ENCODE data around the gene BTG1. TPM values are rescaled to one million over a fixed set of nuclear protein-coding genes. Genes with fewer than 3 reads are reported as not detected.

The BTG1 gene
- total and polyA plus RNA-seq, 2 of the 8 experiments (the other 6 are each of a cell fraction or from before 2014, with no cell fraction given), result 17.1 to 32.7 TPM

DNA sequence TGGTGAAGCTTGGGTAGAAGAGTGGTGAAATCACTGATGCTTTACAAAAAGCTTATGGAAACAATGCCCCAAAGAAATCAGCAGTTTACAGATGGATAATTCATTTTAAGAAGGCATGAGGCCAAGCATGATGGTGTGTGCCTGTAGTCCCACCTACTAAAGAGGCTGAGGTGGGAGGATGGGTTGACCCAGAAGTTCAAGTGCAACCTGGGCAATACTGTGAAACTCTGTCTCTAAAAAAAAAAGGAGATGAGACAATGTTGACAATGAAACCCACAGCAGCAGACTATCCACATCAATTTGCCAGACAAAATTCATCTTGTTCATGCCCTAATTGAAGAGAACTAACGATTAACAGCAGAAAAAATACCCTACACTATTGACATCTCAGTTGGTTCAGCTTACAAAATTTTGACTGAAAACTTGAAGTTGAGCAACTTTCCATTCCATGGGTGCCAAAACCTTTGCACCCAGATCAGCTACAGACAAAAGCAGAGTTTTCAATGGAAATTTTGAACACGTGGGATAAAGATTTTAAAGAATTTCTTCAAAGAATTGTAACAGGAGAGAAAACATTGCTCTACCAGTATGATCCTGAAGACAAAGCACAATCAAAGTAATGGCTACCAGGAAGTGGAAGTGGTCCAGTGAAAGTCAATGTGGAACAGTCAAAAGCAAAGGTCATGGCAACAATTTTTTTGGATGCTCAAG, 26.7 kb downstream of the BTG1 start:
- no peak overlapping the region for H4K91ac ChIP-seq (replicated peaks; ENCODE audit: insufficient read length, low read length)
- H3K56ac ChIP-seq (replicated peaks; ENCODE audit: insufficient read length, low read depth, low read length), result no peak overlapping the region
- H3K23me2 ChIP-seq (ENCODE audit: low read depth, low read length), result 0 out of 2 replicates have a peak, but pooled peaks cover 2% of the 10 kb centered on the region
- DNase-seq (ENCODE audit: low read depth in 1 of 2, low spot score in 2 of 2) (no peak), FAIRE-seq (no peak)
- no peaks in the 10 kb centered on the region for H3K9me3 ChIP-seq (ENCODE audit: insufficient read depth in 2 of 2, low read depth in 1 of 2, low read length in 1 of 2)
- ChIA-PET POLR2A (ENCODE audit: partially characterized antibody) (interaction anchor here (0.7 to 0.8 kb wide), 2 partner anchors 27 to 72 kb away, joined by 3 read pairs; partner anchors contain the start of gene BTG1), CTCF (ENCODE audit: partially characterized antibody) (no interaction called here)
- no peak overlapping the region for H2BK20ac ChIP-seq (ENCODE audit: low read length)
- H2BK5ac ChIP-seq (ENCODE audit: low read depth, low read length), result no peak overlapping the region
- no peak overlapping the region for H2BK12ac ChIP-seq (ENCODE audit: low read depth, low read length)
- no peak overlapping the region for H2BK15ac ChIP-seq (ENCODE audit: low read length)
- no peak overlapping the region for H3K14ac ChIP-seq (ENCODE audit: insufficient read length)
- no peak overlapping the region for H4K8ac ChIP-seq (ENCODE audit: extremely low read depth, insufficient read depth, low read length)
- no peak overlapping the region for H3K4me3 ChIP-seq (ENCODE audit: extremely low read depth in 1 of 4, insufficient read depth in 2 of 4, low read depth in 3 of 4, low read length in 4 of 4)
- no peak overlapping the region for H2BK120ac ChIP-seq (replicated peaks; ENCODE audit: low read depth, low read length)
- H3K27ac ChIP-seq (ENCODE audit: low read depth, low read length), result no peak overlapping the region
- no peak overlapping the region for H2AFZ ChIP-seq (ENCODE audit: low read length)
- no peak overlapping the region for H4K5ac ChIP-seq (ENCODE audit: insufficient read length, low read depth, low read length)
- peaks cover 0 to 2% (median 0%) of the 10 kb centered on the region in 4 experiments; a peak in 2 of 8 replicates for H3K36me3 ChIP-seq (ENCODE audit: control insufficient read depth in 2 of 4, insufficient read depth in 4 of 4, low read length in 3 of 4)
- no peak overlapping the region for H3K9ac ChIP-seq (replicated peaks in 1 of 4; ENCODE audit: extremely low read depth in 1 of 4, low read depth in 3 of 4, low read length in 3 of 4)
- no peaks in the 10 kb centered on the region for H4K20me1 ChIP-seq (replicated peaks in 1 of 2; ENCODE audit: control insufficient read depth in 1 of 2, insufficient read depth in 2 of 2, low read length in 2 of 2)
- no peak overlapping the region for H3K18ac ChIP-seq (ENCODE audit: extremely low read depth, low read length)
- no peak overlapping the region for H3K23ac ChIP-seq (ENCODE audit: insufficient read length)
- 96% methylated on average over 2 of the region's 2 CpGs; no CpG with 5 or more reads in 1 of the 2 experiments for WGBS, 2 experiments (ENCODE audit: extremely low coverage in 1 of 2, insufficient coverage in 1 of 2, insufficient read length in 1 of 2, insufficient replicate concordance in 2 of 2, low coverage in 1 of 2, low lambda C conversion rate in 2 of 2, missing lambda C conversion rate in 1 of 2)
- no peak overlapping the region for H2AK5ac ChIP-seq (ENCODE audit: low read depth, low read length)
- no peaks in the 10 kb centered on the region for H3K27me3 ChIP-seq (replicated peaks in 1 of 4; ENCODE audit: control insufficient read depth in 3 of 4, extremely low read depth in 1 of 4, insufficient read depth in 3 of 4, low read length in 3 of 4)
- no peaks in the 10 kb centered on the region for H3K79me1 ChIP-seq (ENCODE audit: low read depth, low read length)
- peaks cover 0 to 4% (median 1%) of the 10 kb centered on the region in 4 experiments; a peak in 3 of 7 replicates for H3K4me1 ChIP-seq (replicated peaks in 1 of 4; ENCODE audit: control insufficient read depth in 3 of 4, insufficient read depth in 4 of 4, low read length in 3 of 4)
- no peak overlapping the region for H3K4ac ChIP-seq (replicated peaks; ENCODE audit: insufficient read length, low read depth, low read length)
- no peak overlapping the region for H3K4me2 ChIP-seq (ENCODE audit: insufficient read depth in 1 of 2, low read depth in 2 of 2, low read length in 2 of 2)
- peaks cover 0 to 68% of the 10 kb centered on the region in 2 experiments; a peak in 3 of 4 replicates for H3K79me2 ChIP-seq (ENCODE audit: control insufficient read depth in 1 of 2, insufficient read depth in 2 of 2, low read length in 2 of 2)
- TF ChIP-seq CTBP2 (IDR thresholded peaks at IDR 0.05; ENCODE audit: borderline replicate concordance, insufficient read depth, insufficient read length, low read length) (no peak), SUZ12 (IDR thresholded peaks at IDR 0.05; ENCODE audit: low read length) (no peak), GABPA (IDR thresholded peaks at IDR 0.05; ENCODE audit: borderline replicate concordance, insufficient read depth, low read length) (no peak), JUND (IDR thresholded peaks at IDR 0.05; ENCODE audit: low read length) (no peak), RBBP5 (IDR thresholded peaks at IDR 0.05; ENCODE audit: borderline replicate concordance, low read depth, low read length) (no peak), ZNF274 (IDR thresholded peaks at IDR 0.05; ENCODE audit: borderline replicate concordance, extremely low read depth, low read length) (no peak), TAF7 (optimal IDR thresholded peaks at IDR 0.05; ENCODE audit: borderline replicate concordance, low read depth, low read length) (no peak), KDM1A (IDR thresholded peaks at IDR 0.05; ENCODE audit: borderline replicate concordance, low read length) (no peak), NRF1 (IDR thresholded peaks at IDR 0.05; ENCODE audit: low read depth, low read length) (no peak), SAP30 (IDR thresholded peaks at IDR 0.05; ENCODE audit: insufficient read depth, insufficient replicate concordance, low read length) (no peak), GTF2F1 (IDR thresholded peaks at IDR 0.05; ENCODE audit: borderline replicate concordance, low read depth, low read length) (no peak), CREB1 (IDR thresholded peaks at IDR 0.05) (no peak)
